ENCODE data around the gene PTPRE.

PTPRE gene

DNA sequence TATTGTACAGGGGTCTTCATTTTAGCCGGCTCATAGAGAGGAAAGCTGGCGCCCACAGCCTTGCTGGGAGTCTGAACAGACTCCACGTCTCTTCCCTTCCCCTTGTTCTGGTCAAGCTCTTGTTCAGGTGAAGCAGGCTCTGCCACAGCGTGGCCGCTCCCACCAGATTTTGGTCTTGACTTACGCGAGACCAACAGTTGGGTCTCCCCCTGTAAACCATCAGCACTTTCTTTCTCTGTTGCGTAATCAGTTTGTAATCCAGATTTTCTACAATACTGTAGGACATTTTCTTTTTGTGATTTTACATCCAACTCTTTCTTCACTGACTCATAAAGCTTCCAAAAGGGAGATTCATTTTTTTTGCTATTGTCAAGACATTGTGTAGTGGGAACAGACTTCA lies 208.5 kb downstream of the PTPRE start:
- Histone ChIP-seq H3K36me3 (ENCODE audit: control insufficient read depth, insufficient read depth, low read length) (no peaks in the 10 kb centered on the region), H3K9ac (no peak overlapping the region), H3K79me2 (no peaks in the 10 kb centered on the region), H2AFZ (no peak overlapping the region), H3K9me3 (ENCODE audit: control insufficient read depth, low read length) (no peaks in the 10 kb centered on the region), H3K27me3 (ENCODE audit: control insufficient read depth, insufficient read depth, low read length) (no peaks in the 10 kb centered on the region), H3K27ac (no peak overlapping the region), H3K4me1 (no peaks in the 10 kb centered on the region), H3K4me3 (ENCODE audit: low read depth, low read length) (no peak overlapping the region), H3K4me2 (ENCODE audit: low read length) (no peak overlapping the region)
- TF ChIP-seq, protein P1, sequence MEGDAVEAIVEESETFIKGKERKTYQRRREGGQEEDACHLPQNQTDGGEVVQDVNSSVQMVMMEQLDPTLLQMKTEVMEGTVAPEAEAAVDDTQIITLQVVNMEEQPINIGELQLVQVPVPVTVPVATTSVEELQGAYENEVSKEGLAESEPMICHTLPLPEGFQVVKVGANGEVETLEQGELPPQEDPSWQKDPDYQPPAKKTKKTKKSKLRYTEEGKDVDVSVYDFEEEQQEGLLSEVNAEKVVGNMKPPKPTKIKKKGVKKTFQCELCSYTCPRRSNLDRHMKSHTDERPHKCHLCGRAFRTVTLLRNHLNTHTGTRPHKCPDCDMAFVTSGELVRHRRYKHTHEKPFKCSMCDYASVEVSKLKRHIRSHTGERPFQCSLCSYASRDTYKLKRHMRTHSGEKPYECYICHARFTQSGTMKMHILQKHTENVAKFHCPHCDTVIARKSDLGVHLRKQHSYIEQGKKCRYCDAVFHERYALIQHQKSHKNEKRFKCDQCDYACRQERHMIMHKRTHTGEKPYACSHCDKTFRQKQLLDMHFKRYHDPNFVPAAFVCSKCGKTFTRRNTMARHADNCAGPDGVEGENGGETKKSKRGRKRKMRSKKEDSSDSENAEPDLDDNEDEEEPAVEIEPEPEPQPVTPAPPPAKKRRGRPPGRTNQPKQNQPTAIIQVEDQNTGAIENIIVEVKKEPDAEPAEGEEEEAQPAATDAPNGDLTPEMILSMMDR (IDR thresholded peaks at IDR 0.05) = no peak

DNA sequence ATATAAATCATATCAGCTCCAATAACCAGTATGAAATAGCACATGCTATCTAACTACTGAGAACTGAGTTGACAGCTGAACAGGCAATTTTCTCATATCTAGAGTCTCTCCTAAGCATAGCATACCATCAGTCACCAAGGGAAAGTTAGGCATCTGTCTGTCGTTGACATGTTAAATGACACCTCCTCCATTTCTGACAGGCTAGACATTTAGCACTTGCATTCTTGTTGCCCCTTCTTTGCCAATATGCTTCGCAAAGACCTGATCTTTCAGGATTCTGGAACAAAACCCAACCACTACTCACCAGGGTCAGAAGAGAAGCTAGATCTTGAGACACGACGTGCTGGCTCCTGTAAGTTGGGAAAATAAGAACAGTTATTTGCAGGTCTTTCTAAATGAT lies 209.3 kb downstream of the PTPRE start:
- Histone ChIP-seq H3K9me3 (ENCODE audit: control insufficient read depth, low read length) (no peaks in the 10 kb centered on the region), H3K4me2 (ENCODE audit: low read length) (no peak overlapping the region), H2AFZ (no peak overlapping the region), H3K79me2 (no peaks in the 10 kb centered on the region), H3K9ac (no peak overlapping the region), H3K4me3 (ENCODE audit: low read depth, low read length) (no peak overlapping the region), H3K27ac (no peak overlapping the region), H3K36me3 (ENCODE audit: control insufficient read depth, insufficient read depth, low read length) (no peaks in the 10 kb centered on the region), H3K27me3 (ENCODE audit: control insufficient read depth, insufficient read depth, low read length) (no peaks in the 10 kb centered on the region), H3K4me1 (no peaks in the 10 kb centered on the region)
- TF ChIP-seq, protein P1 (IDR thresholded peaks at IDR 0.05) = no peak

DNA sequence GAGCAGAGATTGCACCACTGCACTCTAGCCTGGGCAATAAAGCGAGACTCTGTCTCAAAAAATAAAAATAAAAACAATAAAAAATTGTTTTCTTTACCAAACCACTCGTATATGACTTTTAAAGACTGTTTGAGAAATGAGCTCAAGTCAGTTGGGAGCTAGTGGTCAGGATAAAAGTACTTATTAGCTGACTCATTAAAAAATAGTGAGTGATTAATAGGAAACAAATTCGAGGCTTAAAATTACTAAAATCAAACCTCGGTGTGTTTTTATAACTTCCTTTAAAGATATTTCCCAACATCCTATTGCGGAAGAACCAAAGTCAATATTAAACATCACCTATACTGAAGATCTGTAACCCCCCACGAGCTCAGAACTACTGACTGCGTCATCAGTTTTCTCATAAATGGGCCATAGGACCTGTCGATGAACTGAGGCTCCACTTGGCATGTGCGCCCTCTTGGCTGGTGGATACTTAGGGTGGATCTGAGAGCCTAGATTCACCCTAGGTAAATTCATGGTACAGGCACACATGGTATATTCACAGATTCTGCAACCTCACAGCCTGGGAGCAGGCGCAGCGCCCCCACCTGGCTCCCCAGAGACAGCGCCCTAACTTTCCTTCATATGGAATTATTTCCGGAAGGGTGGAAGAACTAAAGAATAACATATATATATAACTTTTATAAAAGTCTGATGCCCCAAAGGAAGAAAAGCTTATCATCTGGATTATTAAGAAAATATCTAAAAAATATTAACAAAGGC lies 210.1 kb downstream of the PTPRE start:
- no peak overlapping the region for H2AFZ ChIP-seq
- no peak overlapping the region for H3K9ac ChIP-seq
- TF ChIP-seq, protein P1 (IDR thresholded peaks at IDR 0.05) = no peak
- H3K4me1 ChIP-seq = no peaks in the 10 kb centered on the region
- no peaks in the 10 kb centered on the region for H3K27me3 ChIP-seq (ENCODE audit: control insufficient read depth, insufficient read depth, low read length)
- H3K9me3 ChIP-seq (ENCODE audit: control insufficient read depth, low read length) = no peaks in the 10 kb centered on the region
- H3K36me3 ChIP-seq (ENCODE audit: control insufficient read depth, insufficient read depth, low read length) = no peaks in the 10 kb centered on the region
- H3K4me3 ChIP-seq (ENCODE audit: low read depth, low read length) = no peak overlapping the region
- H3K4me2 ChIP-seq (ENCODE audit: low read length) = no peak overlapping the region
- H3K79me2 ChIP-seq = no peaks in the 10 kb centered on the region
- H3K27ac ChIP-seq = no peak overlapping the region

DNA sequence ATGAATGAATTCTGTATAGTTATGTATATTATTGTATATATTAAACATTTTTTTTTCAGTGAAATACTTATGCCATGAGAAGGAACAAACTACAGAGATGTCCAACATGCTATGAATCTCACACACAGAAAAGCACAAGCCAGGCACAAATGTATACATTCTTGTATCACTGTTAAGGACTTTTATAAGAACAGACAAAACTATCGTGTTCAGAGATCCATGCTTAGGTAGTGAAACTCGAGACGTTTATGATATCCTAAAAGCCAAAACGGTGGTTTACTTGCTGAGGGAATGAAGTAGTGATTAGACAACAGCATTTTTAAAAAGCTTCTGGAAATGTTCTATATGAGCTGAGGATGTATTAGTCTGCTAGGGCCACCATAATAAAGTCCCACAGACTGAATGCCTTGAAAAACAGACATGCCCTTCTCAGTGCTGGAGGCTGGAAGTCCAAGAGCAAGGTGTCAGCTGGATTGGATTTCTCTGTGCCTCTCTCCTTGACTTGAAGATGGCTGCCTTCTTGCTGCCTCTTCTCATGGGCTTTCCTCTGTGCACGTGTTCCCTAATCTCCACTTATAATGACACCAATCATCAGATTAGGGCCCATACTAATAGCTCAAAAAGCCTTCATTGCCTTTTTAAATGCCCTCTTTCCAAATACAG lies 215.0 kb downstream of the PTPRE start:
- Histone ChIP-seq H3K9me3 (ENCODE audit: control insufficient read depth, low read length) (no peaks in the 10 kb centered on the region), H2AFZ (no peak overlapping the region), H3K4me2 (ENCODE audit: low read length) (no peak overlapping the region), H3K36me3 (ENCODE audit: control insufficient read depth, insufficient read depth, low read length) (no peaks in the 10 kb centered on the region), H3K9ac (no peak overlapping the region), H3K27ac (no peak overlapping the region), H3K4me1 (no peaks in the 10 kb centered on the region), H3K79me2 (no peaks in the 10 kb centered on the region), H3K27me3 (ENCODE audit: control insufficient read depth, insufficient read depth, low read length) (no peaks in the 10 kb centered on the region), H3K4me3 (ENCODE audit: low read depth, low read length) (no peak overlapping the region)
- TF ChIP-seq, protein P1 (IDR thresholded peaks at IDR 0.05) = no peak

All from parathyroid adenoma (tissue), 2 donors.